A673 (cell line): ENCODE measurements around the gene TENM3. TPM values are rescaled to one million over a fixed set of nuclear protein-coding genes. Genes with fewer than 3 reads are reported as not detected.

Experiments
- BruUV-seq: library from RNA; stranded (reverse); fragments of 400-500 nt; replicated peaks from 2 replicates; lab custom pipeline; 2021; lab: Mats Ljungman, UMichigan
- CTCF ChIA-PET: fragments of 300-600 bp; sonication (Branson Sonifier 250); formaldehyde crosslinking; loops from one replicate; lab custom pipeline; 2022; ENCODE audit warnings: antibody characterized with exemption; lab: Charles Lee
- POLR2A ChIA-PET: fragments of 300-600 bp; sonication (Branson Sonifier 250); formaldehyde crosslinking; loops from one replicate; lab custom pipeline; 2022; ENCODE audit warnings: antibody characterized with exemption; ENCODE audit not compliant: low non-redundant PET; lab: Charles Lee
- DNase-seq: peaks from one replicate; pipeline ENCODE4 v3.0.0-alpha.2; 2015; ENCODE audit warnings: low spot score
- H3K27ac ChIP-seq: fragments of 200-600 bp; sonication (generic); 2 replicates; pipeline ENCODE4 v1.5.1; 2016; ENCODE audit warnings: mixed run types, low read depth, mild to moderate bottlenecking, mixed read lengths, antibody characterized with exemption, low read length; ENCODE audit not compliant: poor library complexity, severe bottlenecking
- H3K27me3 ChIP-seq: fragments of 200-600 bp; sonication (generic); replicated peaks from 2 replicates; pipeline ENCODE4 v1.6.1; 2017; ENCODE audit warnings: mixed run types, low read depth, mild to moderate bottlenecking, mixed read lengths, antibody characterized with exemption, low read length; ENCODE audit not compliant: insufficient read depth, poor library complexity
- H3K36me3 ChIP-seq: fragments of 200-600 bp; sonication (generic); 2 replicates; pipeline ENCODE4 v1.6.1; 2016; ENCODE audit warnings: mixed run types, mild to moderate bottlenecking, mixed read lengths, antibody characterized with exemption, low read length; ENCODE audit not compliant: insufficient read depth, poor library complexity, severe bottlenecking
- H3K4me1 ChIP-seq: fragments of 200-600 bp; sonication (generic); 2 replicates; pipeline ENCODE4 v1.6.1; 2017; ENCODE audit warnings: mixed run types, mild to moderate bottlenecking, mixed read lengths, antibody characterized with exemption, low read length; ENCODE audit not compliant: insufficient read depth, poor library complexity, severe bottlenecking
- H3K4me3 ChIP-seq: fragments of 200-600 bp; sonication (generic); 2 replicates; pipeline ENCODE4 v1.5.1; 2016; ENCODE audit warnings: low read depth, mixed run types, mild to moderate bottlenecking, mixed read lengths, low read length; ENCODE audit not compliant: poor library complexity, severe bottlenecking
- H3K9me3 ChIP-seq: fragments of 200-600 bp; sonication (generic); 2 replicates; pipeline ENCODE4 v1.6.1; 2016; ENCODE audit warnings: mixed run types, low read depth, mild to moderate bottlenecking, mixed read lengths, antibody characterized with exemption, low read length; ENCODE audit not compliant: poor library complexity, severe bottlenecking
- EZH2 ChIP-seq: fragments of 200-600 bp; sonication (generic); IDR thresholded peaks from 2 replicates; pipeline ENCODE4 v1.6.1; 2017; ENCODE audit warnings: borderline replicate concordance, low read depth, mild to moderate bottlenecking, mixed read lengths, antibody characterized with exemption, low read length; ENCODE audit not compliant: poor library complexity, severe bottlenecking
- intact Hi-C: fragments of 100-400 bp; cut with micrococcal nuclease; formaldehyde crosslinking; loops from one replicate; pipeline ENCODE4 v1.10.0; 2022; ENCODE audit not compliant: unreplicated experiment
- total RNA-seq: library from RNA; stranded (reverse); gene quantifications from 2 replicates; pipeline ENCODE4 v1.2.3, GENCODE V29; 2021
- TF ChIP-seq, protein P1 (sequence below): fragments of 300-800, 200-600 bp; sonication (generic); conservative IDR thresholded peaks from 2 replicates; pipeline ENCODE4 v1.5.1; 2017; ENCODE audit warnings: low read depth, mild to moderate bottlenecking, antibody characterized with exemption, low read length, moderate library complexity, mixed read lengths

Gene TENM3
- total RNA-seq, 1 experiment from 2014 or later, result 26.4 TPM

DNA sequence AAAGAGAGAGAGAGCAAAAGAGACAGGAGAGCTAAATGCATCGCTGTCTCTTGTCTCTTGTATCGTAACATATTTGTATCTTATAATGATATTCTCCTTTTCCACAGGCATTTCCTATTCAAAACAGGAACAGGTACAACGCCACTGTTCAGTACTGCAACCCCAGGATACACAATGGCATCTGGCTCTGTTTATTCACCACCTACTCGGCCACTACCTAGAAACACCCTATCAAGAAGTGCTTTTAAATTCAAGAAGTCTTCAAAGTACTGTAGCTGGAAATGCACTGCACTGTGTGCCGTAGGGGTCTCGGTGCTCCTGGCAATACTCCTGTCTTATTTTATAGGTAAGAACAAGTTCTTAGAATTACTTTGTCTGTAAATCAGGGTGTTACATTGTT is 385.3 kb downstream of the TENM3 start:
- Histone ChIP-seq H3K27ac (no peak overlapping the region), H3K4me3 (no peak overlapping the region), H3K36me3 (no peaks in the 10 kb centered on the region), H3K27me3 (no peaks in the 10 kb centered on the region), H3K9me3 (no peaks in the 10 kb centered on the region), H3K4me1 (no peaks in the 10 kb centered on the region)
- TF ChIP-seq, protein P1, sequence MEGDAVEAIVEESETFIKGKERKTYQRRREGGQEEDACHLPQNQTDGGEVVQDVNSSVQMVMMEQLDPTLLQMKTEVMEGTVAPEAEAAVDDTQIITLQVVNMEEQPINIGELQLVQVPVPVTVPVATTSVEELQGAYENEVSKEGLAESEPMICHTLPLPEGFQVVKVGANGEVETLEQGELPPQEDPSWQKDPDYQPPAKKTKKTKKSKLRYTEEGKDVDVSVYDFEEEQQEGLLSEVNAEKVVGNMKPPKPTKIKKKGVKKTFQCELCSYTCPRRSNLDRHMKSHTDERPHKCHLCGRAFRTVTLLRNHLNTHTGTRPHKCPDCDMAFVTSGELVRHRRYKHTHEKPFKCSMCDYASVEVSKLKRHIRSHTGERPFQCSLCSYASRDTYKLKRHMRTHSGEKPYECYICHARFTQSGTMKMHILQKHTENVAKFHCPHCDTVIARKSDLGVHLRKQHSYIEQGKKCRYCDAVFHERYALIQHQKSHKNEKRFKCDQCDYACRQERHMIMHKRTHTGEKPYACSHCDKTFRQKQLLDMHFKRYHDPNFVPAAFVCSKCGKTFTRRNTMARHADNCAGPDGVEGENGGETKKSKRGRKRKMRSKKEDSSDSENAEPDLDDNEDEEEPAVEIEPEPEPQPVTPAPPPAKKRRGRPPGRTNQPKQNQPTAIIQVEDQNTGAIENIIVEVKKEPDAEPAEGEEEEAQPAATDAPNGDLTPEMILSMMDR, result no peak
- no peak for TF ChIP-seq EZH2
- DNase-seq, result no peak
- no TSS peak for BruUV-seq
- POLR2A ChIA-PET, result no interaction called here
- CTCF ChIA-PET, result no interaction called here
- intact Hi-C loops, result no loop called here

DNA sequence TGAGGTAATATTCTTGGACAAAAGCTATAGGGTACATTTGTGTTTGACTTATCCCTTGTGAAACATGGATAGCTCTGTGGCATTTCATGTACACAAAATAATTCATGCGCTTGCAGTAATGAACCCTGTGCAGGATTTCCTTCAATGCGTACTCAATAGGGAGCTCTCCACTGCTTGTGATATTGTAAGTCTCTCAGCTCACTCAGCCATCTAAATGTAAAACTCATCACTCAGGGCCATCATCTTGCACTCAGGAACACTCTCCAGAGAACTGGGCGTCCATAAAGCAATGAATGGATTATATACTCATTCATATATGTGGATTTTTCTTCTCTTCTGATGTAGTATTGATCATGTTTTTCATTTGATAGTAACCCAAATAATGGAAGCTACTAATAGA is 385.9 kb downstream of the TENM3 start:
- Histone ChIP-seq H3K9me3 (no peaks in the 10 kb centered on the region), H3K4me1 (no peaks in the 10 kb centered on the region), H3K27me3 (no peaks in the 10 kb centered on the region), H3K36me3 (no peaks in the 10 kb centered on the region), H3K4me3 (no peak overlapping the region), H3K27ac (no peak overlapping the region)
- CTCF ChIA-PET, result no interaction called here
- no TSS peak for BruUV-seq
- TF ChIP-seq EZH2, result no peak
- TF ChIP-seq, protein P1, result no peak
- intact Hi-C loops, result no loop called here
- POLR2A ChIA-PET, result no interaction called here
- DNase-seq, result no peak

GRCh38 chr4:182640491-182640890 is 397.3 kb downstream of the TENM3 start:
- no peaks in the 10 kb centered on the region for H3K36me3 ChIP-seq
- H3K9me3 ChIP-seq, result no peaks in the 10 kb centered on the region
- intact Hi-C loops, result no loop called here
- H3K27me3 ChIP-seq, result no peaks in the 10 kb centered on the region
- DNase-seq, result no peak
- H3K4me1 ChIP-seq, result peaks cover 4% of the 10 kb centered on the region
- TF ChIP-seq EZH2, result no peak
- TF ChIP-seq, protein P1, result no peak
- no peak overlapping the region for H3K27ac ChIP-seq
- no TSS peak for BruUV-seq
- H3K4me3 ChIP-seq, result no peak overlapping the region
- ChIA-PET CTCF (no interaction called here), POLR2A (no interaction called here)
